SKM-1 (cell line): ENCODE measurements around the gene CTNNA1.
A peak's percentile ranks its signal among the peaks of the same experiment; 100 is the strongest.
"Not testable (repeated sequence)": the region's sequence is repeated elsewhere in the genome, so short reads cannot be mapped to it uniquely, and the experiment has no call there.

Experiments
- DNase-seq: peaks from one replicate; lab custom pipeline; 2025; ENCODE audit not compliant: unreplicated experiment; lab: John Stamatoyannopoulos, UW

The CTNNA1 gene, protein sequence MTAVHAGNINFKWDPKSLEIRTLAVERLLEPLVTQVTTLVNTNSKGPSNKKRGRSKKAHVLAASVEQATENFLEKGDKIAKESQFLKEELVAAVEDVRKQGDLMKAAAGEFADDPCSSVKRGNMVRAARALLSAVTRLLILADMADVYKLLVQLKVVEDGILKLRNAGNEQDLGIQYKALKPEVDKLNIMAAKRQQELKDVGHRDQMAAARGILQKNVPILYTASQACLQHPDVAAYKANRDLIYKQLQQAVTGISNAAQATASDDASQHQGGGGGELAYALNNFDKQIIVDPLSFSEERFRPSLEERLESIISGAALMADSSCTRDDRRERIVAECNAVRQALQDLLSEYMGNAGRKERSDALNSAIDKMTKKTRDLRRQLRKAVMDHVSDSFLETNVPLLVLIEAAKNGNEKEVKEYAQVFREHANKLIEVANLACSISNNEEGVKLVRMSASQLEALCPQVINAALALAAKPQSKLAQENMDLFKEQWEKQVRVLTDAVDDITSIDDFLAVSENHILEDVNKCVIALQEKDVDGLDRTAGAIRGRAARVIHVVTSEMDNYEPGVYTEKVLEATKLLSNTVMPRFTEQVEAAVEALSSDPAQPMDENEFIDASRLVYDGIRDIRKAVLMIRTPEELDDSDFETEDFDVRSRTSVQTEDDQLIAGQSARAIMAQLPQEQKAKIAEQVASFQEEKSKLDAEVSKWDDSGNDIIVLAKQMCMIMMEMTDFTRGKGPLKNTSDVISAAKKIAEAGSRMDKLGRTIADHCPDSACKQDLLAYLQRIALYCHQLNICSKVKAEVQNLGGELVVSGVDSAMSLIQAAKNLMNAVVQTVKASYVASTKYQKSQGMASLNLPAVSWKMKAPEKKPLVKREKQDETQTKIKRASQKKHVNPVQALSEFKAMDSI

DNA sequence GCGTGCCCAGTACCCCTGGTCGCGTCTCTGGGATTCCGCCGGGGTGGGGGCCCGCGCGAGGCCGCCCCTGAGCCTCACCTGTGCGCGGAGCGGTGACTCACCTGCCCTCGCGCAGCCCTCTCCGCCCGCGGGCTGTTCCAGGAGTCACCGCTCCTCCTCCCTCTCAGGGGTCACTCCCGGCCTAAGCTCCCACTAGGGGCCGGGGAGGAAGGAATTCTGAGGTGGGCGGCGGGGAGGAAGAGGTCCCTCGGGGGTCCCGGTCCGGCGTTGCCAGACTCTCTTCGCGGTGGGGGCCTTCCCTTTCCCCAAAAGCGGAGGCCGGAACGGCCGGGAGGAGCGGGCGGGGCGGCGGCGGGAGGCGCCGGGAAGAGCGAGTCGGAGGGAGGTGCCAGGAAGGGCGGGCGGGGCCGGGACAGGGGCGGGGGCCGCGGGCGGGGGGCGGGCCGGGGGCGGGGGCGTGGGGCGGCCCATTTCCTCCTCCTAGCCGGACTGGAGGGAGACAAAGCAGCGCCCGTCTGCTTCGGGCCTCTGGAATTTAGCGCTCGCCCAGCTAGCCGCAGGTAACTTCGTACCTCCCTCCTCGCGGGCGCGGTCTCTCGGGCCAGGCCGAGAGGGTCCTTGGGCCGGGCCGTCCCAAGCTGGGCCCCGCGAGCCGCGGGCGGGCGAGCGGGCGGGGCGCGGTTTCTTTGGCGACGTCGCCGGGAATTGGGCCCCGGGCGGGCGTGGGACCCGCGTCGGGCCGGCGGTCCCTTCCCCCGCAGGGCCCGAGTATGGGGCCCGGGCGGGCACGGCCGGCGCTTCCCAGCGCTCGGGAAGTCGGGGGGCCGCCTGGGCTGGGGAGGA, at the start of gene CTNNA1:
Gene CTNNA1, plus strand, starts transcription at position 475 of the 843 bp plus-strand sequence. CDS start 28,500 bp downstream, outside the sequence.
- DNase-seq: peak; percentile 57

DNA sequence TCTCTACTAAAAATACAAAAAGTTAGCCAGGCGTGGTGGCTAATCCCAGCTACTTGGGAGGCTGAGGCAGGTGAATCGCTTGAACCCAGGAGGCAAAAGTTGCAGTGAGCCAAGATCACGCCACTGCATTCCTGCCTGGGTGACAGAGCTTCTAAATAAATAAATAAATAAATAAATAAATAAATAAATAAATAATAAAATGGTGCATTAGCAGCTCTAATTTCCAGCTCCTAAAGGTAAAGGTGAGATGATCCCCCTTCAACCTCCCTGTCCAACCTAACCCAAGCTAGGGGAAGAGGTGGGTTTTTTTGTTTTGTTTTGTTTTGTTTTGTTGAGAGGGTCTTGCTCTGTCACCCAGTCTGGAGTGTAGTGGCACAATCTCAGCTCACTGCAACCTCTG, 49.4 kb upstream of the CTNNA1 start:
- not testable (repeated sequence) for DNase-seq

DNA sequence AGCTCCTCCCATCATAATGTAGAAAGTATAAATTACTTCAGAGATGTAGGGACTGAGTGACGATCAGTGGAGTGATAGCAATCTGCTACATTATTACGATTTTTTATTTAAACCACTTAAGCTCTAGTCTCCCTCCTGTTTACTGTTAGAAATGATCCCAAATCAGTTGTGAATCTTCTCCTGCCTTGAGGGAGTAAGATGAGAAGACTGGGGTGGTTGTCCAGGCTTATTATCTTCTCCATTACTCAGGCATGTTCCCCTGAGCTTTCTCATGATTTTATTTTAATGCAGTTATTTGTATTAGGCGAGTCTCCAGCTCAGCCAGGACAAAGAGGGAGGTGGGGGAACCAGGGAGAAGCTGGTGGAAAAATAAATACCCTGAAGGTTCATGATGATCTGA, 48.2 kb upstream of the CTNNA1 start:
- no peak for DNase-seq

DNA sequence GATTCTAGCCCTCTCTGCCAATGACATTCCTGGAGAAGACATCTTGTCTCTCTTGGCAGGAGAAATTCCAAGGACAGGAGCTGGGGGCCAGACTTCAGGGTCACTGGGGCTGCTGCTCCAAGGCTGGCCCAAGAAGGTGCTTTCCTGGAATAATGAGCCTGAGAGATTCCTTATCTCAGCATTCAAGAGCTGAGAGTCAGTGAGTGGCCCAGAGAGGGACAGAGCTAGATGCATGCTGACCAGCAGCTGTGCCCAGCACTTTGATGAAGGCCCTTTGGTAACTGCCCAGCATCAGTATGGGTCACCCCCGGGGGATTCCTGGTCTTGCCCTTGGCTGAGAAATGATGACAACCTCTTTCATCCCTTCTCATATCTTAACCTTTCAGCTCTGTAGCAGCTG, 47.7 kb upstream of the CTNNA1 start:
- no peak for DNase-seq

DNA sequence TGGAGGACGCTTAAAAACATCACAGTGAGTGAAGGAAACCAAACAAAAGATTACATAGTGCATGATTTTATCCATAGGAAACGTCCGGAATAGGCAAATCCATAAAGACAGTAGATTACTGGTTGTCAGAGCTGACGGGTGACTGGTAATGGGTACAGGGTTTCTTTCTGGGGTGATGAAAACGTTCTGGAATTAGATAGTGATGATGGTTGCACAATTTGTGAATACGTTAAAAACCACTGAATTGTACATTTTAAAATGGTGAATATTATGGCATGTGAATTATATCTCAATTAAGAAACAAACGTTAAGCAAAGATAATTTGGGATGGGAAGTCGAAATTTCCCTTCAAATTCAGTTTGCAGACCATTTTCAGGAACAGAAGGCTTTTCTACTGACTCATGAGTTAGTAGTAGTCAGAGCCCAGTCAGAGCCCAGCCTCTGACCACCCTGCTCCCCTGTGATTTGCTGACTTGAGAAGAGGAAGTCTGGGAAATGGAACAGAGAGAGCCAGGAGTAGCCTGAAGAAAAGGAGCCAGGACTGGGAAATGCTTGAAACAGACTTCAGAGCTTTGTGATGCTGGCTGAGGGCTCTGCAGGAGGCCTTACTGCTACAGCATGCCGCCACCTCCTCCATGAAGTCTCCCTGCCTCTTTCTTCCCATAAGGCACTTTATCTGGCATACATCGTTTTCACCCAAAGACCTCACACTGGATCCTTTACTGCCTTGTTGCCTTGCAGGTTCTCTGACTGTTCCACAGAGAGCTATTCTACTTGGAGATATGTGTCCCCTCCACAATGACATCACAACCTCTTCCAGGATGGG, 46.4 kb upstream of the CTNNA1 start:
- no peak for DNase-seq

DNA sequence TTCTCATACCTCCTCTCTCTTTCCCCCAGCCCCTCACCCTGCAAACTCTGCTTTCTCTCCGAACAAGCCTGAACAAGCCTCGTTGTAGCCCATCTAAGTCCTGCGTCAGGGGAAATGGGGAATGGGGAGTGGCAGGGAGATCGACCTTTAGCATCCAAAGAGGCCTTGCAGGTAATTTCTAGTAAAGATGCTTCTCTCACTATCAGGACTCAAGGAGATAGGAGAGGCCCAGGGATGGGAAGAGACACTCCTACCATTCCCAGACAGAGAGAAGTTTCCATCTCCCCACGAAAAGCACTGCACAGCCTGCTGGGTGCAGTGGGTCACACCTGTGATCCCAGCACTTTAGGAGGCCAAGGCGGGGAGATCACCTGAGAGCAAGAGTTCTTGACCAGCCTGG, 44.4 kb upstream of the CTNNA1 start:
- DNase-seq: no peak

DNA sequence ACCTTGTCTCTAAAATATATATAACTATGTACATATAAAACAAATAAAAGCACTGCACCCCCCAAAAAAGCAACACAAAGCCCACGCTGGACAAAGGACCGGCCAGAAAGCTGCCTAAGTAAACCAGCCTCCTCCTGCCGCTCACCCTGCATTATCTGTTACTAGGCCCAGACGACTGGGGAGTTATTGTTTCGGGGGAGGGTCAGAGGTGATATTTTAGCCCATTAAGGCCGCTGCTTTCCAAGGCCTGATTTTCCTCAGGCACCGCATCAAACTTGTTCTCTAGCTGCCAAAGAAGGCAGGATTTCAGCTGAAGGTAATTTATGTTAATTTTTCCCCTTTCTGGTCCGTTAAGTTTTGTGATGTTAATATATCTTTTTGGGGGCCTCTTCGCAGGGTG, 44.0 kb upstream of the CTNNA1 start:
- no peak for DNase-seq

DNA sequence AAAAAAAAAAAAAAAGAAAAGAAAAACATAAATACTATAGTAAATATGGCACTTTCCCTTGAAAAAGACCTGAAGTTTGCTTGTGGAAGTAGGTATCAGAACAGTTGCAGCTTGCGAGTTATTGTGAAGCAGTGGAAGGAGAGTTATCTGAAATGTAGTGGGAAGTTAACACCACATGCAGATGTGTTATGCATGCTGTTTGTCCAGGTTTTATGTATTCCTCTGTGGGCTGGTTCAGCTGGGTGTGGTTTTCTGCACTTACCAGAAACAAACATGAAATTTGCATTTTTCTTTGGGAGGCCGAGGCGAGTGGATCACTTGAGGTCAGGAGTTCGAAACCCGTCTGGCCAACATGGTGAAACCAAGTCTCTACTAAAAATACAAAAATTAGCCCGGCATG, 42.1 kb upstream of the CTNNA1 start:
- no peak for DNase-seq

DNA sequence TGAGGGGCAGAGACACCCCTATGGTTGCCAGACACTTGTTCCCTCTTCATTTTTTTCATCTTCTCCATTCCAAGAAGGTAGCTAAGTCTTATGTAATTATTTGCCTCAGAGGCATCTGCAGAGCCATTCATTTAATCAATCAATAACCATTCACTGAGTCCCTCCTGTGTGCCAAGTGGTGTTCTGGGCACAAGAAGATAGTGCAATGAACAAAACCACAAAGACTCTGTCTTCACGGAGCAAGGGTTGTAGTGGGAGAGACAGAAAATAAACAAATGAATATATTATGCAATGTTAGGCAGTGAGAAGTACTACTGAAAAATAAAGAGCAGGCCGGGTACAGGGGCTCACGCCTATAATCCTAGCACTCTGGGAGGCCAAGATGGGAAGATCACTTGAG, 41.4 kb upstream of the CTNNA1 start:
- no peak for DNase-seq

DNA sequence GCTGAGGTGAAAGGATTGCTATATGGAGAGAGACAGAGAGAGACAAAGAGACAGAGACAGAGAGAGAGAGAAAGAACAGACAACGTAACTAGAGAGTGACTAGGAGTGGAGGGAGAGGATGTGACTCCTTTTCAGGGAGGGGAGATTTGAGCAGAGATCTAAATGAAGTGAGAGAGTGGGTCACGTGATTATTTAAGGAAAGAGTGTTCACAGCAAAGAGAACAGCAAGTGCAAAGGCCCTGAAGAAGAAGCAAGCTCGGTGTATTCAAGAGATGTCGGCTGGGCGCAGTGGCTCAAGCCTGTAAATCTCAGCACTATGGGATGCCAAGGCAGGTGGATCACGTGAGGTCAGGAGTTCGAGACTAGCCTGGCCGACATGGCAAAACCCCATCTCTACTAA, 40.9 kb upstream of the CTNNA1 start:
- DNase-seq: no peak

DNA sequence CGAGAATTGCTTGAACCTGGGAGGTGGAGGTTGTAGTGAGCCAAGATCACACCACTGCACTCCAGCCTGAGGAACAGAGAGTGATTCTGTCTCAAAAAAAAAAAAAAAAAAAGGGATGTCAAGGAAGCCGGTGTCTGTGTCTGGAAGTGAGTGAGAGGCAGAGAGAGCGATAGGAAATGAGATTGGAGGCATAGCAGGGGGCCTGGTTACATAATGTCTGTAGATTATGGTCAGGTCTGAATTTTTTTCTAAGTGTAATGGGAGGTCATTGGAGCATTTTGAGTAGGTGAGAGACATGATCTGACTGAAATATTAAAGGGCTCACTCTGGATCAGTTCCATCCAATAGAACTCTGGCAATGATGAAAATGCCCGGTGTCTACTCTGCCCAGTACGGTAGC, 40.4 kb upstream of the CTNNA1 start:
- no peak for DNase-seq

DNA sequence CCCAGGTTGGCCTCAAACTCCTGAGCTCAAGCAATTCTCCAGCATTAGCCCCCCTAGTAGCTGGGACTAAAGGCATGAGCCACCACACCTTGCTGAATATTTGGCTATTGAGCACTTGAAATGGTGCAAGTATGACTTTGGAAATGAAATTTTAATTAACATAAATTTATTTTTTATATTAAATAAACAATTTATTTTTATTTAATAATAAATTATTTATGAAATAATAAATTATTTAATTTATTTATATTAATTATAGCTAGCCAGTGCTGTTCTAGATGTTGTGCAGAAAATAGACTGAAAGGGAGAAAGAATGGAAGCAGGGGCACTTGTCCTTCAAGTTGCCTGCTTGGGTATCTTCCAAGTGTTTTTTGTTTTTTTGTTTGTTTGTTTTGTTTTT, 40.0 kb upstream of the CTNNA1 start:
- DNase-seq: no peak

DNA sequence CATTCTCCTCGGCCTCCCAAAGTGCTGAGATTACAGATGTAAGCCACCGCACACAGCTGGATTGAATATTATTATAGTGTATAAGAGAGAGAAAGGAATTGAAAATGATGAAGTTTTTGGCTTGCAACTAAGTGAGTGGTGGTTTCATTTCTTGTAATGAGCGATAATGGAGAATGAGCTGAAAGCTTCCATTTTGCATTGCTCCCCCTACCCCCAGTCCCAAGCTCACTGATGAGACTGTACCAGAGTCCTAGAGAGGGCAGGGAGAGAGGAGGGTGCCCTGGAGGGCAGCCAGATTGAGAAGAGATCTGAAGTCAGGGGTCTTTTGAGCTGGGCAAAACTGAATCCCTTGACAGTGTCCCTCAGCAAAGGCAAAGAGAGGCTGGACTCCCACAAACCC, 38.5 kb upstream of the CTNNA1 start:
- no peak for DNase-seq

DNA sequence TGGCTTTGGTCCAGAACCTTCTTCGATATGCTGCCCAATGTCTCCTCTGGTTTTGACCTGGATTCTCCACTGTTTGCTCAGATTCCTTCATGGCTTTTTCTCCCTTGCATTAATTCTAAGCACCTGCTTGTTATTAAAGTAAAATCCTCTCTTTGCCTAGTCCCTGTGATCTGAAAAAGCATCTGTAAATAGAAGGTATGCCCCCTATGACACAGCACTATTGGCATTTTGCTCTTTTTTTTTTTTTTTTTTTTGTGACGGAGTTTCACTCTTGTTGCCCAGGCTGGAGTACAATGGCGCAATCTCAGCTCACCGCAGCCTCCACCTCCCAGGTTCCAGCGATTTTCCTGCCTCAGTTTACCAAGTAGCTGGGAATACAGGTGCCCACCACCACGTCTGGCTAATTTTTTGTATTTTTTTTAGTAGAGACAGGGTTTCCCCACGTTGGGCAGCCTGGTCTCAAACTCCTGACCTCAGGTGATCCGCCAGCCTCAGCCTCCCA, 37.2 kb upstream of the CTNNA1 start:
- DNase-seq: not testable (repeated sequence)

DNA sequence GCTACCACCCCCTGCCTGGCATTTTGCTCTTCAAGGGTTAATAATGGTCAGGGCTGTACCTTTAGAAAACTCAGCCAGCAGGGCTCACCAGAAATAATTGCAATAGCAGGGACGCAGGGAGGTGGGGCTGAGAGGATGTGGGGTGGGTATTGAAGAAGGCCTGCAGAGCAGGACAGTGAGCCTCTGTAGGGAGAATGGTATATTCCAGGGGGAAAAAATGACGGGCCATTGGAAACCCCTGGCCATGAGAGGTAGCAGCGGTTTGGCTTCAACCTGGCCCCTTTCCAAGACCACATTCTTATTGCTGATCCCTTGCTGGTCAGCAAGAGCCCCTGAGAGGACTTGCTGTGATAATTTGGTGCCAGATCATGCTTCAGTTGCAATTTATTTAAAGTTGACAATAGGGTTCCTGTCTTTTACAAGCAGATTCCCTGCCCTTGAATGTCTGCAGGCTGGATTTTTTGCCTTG, 36.7 kb upstream of the CTNNA1 start:
- no peak for DNase-seq

DNA sequence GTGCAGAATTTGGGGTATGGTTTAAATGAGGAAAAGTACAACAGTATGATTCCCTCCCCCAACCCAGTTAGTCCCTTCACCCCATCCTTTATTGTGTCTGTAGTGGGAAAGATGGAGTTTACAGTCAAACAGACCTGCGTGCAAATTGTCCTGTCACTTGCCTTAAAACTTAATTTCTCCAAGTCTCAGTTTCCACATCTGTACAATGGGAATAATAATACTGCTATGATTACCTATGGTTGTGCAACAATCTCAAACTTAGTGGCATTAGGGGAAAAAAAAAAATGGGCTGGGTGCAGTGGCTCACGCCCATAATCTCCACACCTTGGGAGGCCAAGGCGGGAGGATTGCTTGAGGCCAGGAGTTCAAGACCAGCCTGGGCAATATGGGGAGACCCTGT, 35.8 kb upstream of the CTNNA1 start:
- DNase-seq: no peak

DNA sequence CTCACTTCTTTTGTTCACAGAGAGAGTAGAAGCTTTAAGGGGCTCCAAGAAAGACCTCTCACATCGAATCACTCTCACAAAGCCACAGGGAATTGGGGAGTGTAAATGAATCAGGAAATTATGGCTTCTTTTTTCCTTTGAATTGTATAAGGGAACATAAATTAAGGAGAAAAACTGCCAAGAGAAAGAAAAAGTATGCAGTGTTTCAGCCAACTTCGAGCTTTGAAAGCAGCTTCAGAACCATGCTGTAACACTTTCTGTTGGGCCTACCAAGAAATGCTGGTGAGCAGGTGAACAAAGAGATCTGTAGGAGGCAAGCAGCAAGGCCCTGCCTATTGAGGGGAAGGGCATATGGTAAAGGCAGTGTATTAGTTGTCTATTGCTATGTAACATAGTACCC, 33.4 kb upstream of the CTNNA1 start:
- DNase-seq: no peak

DNA sequence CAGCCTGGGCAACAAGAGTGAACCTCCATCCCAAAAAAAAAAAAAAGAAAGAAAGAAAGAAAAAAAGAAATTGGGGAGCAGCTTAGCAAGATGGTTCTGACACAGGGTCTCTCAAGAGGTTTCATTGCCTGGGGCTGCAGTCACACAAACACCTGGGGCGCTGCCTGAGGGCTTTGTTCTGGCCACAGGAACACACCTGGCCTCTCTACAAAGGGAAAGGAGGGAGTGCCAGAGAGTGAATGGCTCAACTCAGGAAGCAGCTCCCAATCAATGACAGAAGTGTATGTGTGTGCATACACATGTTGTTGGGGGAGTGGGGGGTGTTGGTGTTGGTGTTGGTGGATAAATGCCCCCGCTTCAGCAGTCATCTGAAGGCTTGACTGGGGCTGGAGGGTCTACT, 32.4 kb upstream of the CTNNA1 start:
- no peak for DNase-seq

DNA sequence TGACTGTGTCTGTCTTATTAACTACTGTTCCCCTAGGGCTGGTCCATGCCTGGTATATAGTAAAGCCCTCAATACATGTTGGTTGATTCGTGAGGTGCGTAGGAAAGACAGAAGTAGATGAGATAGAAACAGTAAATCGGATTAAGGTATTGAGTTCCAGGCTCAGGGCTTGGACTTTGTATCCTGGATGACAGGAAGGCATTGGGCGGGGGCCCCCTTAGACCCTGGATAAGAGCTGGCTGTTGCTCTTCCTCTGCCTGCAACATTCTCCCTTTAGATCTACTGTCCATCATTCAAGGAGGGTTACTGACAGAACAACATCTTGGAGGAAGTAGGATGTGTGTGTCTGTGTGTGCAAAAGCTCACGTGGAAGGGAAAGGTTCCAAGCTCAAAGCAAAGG, 31.2 kb upstream of the CTNNA1 start:
- DNase-seq: no peak

DNA sequence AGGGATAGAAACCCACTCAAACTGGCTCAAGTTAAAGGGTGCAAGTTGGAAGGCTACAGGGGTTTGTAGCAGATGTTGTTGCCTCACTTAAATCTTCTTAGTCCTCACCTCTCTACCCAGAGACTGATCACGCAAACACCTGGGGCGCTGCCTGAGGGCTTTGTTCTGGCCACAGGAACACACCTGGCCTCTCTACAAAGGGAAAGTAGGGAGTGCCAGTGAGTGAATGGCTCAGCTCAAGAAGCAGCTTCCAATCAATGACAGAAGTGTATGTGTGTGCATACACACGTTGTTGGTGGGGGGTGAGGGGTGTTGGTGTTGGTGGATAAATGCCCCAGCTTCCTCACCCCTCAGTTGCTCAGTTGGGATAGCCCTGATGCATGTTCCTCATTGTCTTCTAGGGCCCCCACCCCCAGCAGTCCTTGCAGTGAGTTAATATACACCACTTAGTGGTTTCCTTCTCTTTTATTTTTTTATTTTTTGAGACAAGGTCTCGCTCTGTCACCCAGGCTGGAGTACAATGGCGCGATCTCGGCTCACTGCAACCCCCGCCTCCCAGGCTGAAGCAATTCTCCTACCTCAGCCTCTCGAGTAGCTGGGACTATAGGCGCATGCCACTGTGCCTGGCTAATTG, 30.6 kb upstream of the CTNNA1 start:
- DNase-seq: no peak
